Activated naive CD4-positive, alpha-beta T cell treated with anti-CD3 and anti-CD28 coated beads, Interleukin-2, amount 10 ng/mL, durations not matched to agents 7 days and 5 days (primary cell): ENCODE results near the gene FEV.

Experiments used
- CTCF ChIA-PET: fragments of 350-600 bp; sonication (Branson Sonifier 250); formaldehyde crosslinking; loops from one replicate; lab custom pipeline; 2021; ENCODE audit warnings: antibody characterized with exemption; lab: Charles Lee
- DNase-seq: peaks from one replicate; pipeline ENCODE4 v3.0.0-alpha.2; 2020
- H3K27ac Mint-ChIP-seq: one replicate; pipeline ENCODE4 v1.8.0; 2021; ENCODE audit warnings: mild to moderate bottlenecking, moderate library complexity, mixed read lengths
- H3K27me3 Mint-ChIP-seq: one replicate; pipeline ENCODE4 v1.8.0; 2021; ENCODE audit warnings: mild to moderate bottlenecking, mixed read lengths
- H3K36me3 Mint-ChIP-seq: one replicate; pipeline ENCODE4 v1.8.0; 2021; ENCODE audit warnings: mixed read lengths
- H3K4me1 Mint-ChIP-seq: one replicate; pipeline ENCODE4 v1.8.0; 2021; ENCODE audit warnings: mixed read lengths
- H3K4me3 Mint-ChIP-seq: one replicate; pipeline ENCODE4 v1.8.0; 2021; ENCODE audit warnings: mild to moderate bottlenecking, moderate library complexity, mixed read lengths
- H3K9me3 Mint-ChIP-seq: one replicate; pipeline ENCODE4 v1.8.0; 2021; ENCODE audit warnings: mixed read lengths

The FEV gene

DNA sequence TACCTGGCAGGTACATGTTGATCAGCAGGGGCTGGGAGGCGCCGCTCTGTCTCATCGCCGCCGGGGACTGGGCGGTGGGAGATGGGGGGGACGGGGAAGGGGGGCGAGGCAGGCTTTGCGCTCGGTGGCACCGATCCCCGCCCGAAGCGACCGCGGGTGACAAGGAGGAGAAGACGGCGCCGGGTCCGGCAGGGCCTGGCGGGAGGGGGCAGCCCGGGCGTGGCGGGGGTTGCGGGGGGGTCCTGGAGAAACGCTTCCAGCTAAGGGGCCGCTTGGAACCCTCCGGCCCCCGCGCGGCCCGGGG, at the start of gene FEV:
TSS of gene FEV (minus strand) at position 164 of the 304 bp plus-strand sequence. CDS start at position 55, 109 bp downstream.
- Mint-ChIP-seq H3K27ac (peak within 1 kb of the TSS; percentile 52), H3K9me3 (no peaks in the 10 kb centered on the region), H3K27me3 (peaks cover 98% of the 10 kb centered on the region), H3K4me1 (peaks cover 25% of the 10 kb centered on the region), H3K4me3 (no peak within 1 kb of the TSS), H3K36me3 (peaks cover 4% of the 10 kb centered on the region)
- CTCF ChIA-PET: no interaction called here
- DNase-seq: no peak

DNA sequence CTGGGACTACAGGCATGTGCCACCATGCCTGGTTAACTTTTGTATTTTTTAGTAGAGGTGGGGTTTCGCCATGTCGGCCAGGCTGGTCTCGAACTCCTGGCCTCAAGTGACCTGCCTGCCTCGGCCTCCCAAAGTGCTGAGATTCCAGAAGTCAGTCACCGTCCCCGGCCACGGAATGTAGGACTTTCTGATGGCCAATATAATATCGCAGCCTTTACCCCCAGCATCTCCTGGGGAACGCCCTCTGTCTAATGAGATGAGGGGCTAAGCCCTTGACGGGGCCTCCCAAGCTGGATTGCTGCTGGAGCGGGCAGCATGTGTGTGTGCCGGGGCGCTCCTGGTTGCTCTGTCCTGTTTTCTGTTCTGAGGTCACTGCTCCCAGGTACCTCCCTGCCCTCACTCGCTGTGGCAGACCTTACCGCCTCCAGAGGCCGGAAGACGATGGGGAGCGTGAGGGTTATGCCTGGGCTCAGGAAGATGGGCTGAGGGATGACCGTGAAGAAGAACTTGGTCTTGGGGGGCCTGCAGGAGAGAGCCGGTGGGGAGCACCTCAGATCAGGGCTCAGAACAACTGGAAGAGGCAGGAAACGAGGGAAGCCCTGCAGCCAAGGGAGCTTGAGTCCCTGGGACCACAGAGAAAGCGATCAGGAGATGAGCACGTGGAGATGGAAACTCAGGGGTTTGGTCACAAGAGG, 47.2 kb upstream of the FEV start:
- no peak for DNase-seq
- Mint-ChIP-seq H3K9me3 (no peaks in the 10 kb centered on the region), H3K27me3 (peaks cover 57% of the 10 kb centered on the region), H3K4me3 (no peak overlapping the region), H3K4me1 (no peaks in the 10 kb centered on the region), H3K36me3 (no peaks in the 10 kb centered on the region), H3K27ac (no peak overlapping the region)
- CTCF ChIA-PET: interaction anchor here (1.3 to 4.4 kb wide), 2 partner anchors 31 to 87 kb away, joined by 3 to 59 read pairs; no protein-coding TSS in a partner anchor

DNA sequence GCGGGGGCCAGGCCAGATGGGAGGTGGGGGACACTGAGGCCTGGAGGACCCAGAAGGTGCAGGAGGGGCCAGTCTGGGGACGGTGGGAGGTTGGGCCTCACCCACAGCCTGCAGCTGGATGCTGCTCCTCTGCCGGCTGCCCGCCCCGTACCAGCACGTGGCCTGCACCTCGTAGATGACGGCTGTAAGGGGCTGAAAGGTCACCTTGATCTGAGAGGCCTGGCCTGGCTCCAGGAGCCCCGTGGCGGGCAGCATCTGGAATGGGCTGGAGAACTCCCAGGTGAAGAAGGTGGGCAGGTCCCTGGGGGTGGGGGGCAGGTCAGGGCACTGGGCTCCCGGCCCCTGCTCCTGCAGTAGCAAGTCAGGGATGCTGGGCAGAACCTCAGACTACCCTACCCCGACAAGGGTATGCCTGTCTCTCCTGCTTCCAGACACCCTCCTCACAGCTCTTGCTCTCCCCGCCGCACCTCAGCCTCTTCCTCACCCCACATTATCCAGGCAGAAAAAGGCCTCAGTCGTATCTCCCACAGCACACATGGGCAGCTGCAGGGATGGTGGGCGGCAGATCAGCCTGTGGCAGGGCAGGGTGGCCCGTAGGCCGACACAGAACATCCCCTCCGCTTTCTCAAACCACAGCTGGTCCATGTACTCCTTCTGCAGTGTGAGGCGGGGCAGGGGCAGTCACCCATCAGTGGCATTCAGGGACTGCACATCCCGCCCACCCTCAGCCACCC, 46.2 kb upstream of the FEV start:
- Mint-ChIP-seq H3K9me3 (no peaks in the 10 kb centered on the region), H3K36me3 (no peaks in the 10 kb centered on the region), H3K4me3 (no peak overlapping the region), H3K27me3 (peaks cover 54% of the 10 kb centered on the region), H3K4me1 (no peaks in the 10 kb centered on the region), H3K27ac (no peak overlapping the region)
- DNase-seq: no peak
- CTCF ChIA-PET: interaction anchor here (1.3 to 5.1 kb wide), 4 partner anchors 32 to 122 kb away, joined by 3 to 59 read pairs (median 32); no protein-coding TSS in a partner anchor

DNA sequence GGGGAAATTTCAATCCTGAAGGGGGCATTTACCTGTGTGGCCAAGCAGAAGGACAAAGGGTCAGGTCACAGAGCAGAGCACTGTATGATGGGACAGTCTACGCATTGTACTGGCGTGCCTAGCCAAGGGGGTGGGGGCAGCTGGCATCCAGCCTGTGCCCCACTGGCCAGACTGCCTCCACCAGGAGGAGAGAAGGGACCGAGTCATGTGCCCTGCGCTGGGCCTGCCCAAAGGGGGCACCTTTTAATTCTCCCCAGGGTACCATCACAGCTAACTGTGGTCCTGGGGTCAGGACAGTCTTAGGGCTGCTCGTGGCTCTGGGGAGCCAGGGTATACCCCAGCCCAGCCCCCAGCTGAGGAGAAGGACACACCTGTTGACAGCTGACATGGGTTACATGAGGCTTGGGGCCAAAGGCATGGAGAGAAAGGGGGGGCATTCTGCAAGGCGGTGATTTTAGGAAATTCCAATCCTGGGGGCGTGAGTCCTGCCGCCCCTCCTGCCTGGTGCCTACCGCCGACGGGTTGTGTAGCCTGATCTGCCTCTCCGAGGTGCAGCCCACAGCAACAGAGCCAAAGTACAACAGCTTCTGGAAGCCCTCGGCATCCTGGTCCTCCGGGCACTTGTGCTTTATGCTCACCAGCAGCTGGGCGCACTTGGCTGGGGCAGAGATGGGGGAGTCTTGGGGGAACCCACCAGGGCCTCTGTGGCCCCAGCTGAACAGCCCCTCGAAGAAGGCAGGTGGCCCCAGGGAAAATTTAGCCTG, 45.4 kb upstream of the FEV start:
- DNase-seq: no peak
- no peak overlapping the region for H3K27ac Mint-ChIP-seq
- no peaks in the 10 kb centered on the region for H3K36me3 Mint-ChIP-seq
- H3K27me3 Mint-ChIP-seq: peaks cover 45% of the 10 kb centered on the region
- no peaks in the 10 kb centered on the region for H3K4me1 Mint-ChIP-seq
- CTCF ChIA-PET: interaction anchor here (0.6 to 5.1 kb wide), 40 partner anchors 10 to 322 kb away, joined by 3 to 59 read pairs (median 4); partner anchors contain the start of genes CFAP65 and ZFAND2B
- H3K4me3 Mint-ChIP-seq: no peak overlapping the region
- no peaks in the 10 kb centered on the region for H3K9me3 Mint-ChIP-seq

DNA sequence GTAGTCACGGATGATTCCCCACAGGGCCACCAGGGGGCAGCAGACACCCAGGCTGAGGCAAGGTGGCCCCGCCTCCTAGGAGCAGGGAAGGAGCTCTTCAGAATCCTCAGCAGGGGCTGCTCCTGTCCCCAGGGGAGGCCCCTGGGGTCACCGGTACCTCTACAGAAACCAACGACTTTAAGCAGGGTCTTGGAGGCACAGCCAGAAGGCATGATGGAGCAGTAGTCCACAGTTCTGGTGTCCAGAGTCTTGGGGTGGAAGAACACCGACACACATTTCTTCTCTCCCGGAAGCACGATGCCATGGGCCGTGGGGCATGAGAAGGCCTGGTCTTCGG, 44.8 kb upstream of the FEV start:
- DNase-seq: peak; percentile 83
- Mint-ChIP-seq H3K9me3 (no peaks in the 10 kb centered on the region), H3K4me1 (no peaks in the 10 kb centered on the region), H3K4me3 (no peak overlapping the region), H3K27ac (no peak overlapping the region), H3K36me3 (no peaks in the 10 kb centered on the region), H3K27me3 (peaks cover 40% of the 10 kb centered on the region)
- CTCF ChIA-PET: interaction anchor here (0.5 to 5.1 kb wide), 42 partner anchors 9 to 322 kb away, joined by 3 to 59 read pairs (median 4); partner anchors contain the start of genes CFAP65 and ZFAND2B

DNA sequence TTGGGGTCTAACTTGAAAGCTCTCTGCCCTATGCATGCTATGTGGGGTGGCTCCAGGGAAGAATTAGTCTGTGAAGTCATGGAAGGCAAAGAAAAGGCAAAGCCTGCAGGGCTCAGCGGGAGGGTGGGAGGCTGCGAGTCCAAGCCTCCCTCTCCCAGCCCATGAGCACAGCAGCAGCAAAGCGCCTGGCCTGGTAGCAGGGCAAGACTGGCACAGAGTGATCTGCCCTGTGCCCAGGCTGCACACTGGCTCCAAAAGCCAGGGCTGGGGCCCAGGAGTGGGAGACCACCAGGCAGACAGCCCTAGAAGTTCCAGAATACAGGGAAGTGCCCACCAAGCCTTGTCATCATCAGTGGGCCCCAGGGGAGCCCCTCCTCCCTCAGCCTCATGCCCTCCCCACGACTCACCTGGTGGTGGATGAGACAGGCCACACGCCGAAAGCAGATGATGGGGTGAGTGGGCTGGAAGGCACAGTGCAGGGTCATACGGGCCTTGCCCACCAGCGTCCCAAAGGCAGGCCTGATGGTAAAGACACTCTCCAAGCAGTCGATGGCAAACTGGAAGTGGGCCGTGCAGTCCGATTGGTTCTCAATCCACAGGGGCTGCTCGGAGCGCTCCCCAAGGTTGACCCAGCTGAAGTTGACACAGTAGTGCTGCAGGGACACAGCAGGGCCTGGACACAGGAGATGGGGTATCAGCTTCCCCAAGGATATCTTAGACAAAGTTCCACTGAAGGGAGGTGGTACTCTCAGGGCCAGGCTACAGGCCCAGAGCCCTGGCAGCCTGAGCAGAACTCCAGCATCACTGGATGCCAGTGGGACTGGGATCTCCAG, 44.2 kb upstream of the FEV start:
- no peak for DNase-seq
- Mint-ChIP-seq H3K27me3 (peaks cover 38% of the 10 kb centered on the region), H3K27ac (no peak overlapping the region), H3K36me3 (no peaks in the 10 kb centered on the region), H3K4me3 (no peak overlapping the region), H3K9me3 (no peaks in the 10 kb centered on the region), H3K4me1 (no peaks in the 10 kb centered on the region)
- CTCF ChIA-PET: interaction anchor here (0.5 to 5.1 kb wide), 42 partner anchors 9 to 323 kb away, joined by 3 to 59 read pairs (median 4); partner anchors contain the start of genes CFAP65 and ZFAND2B

DNA sequence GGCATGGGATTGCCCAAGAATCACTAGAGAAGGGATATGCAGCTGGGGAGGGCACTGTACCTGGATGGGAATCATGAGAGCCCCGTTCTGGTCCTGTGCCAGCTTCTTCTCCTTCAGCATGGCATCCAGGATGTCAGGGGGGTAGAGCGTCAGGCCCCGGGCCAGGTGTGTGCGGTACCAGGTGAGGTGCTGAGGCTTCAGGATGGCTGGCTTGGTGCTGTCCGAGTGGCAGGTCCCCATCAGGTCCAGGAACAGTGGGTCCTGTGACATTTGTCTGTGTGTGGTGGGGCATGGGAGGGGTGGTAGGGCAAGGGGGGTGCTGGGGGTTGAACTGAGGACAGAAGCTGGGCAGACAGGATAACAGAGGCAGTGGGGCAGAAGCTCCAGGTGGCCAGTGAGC, 43.2 kb upstream of the FEV start:
- Mint-ChIP-seq H3K4me1 (no peaks in the 10 kb centered on the region), H3K27me3 (peaks cover 43% of the 10 kb centered on the region), H3K27ac (no peak overlapping the region), H3K36me3 (no peaks in the 10 kb centered on the region), H3K4me3 (no peak overlapping the region), H3K9me3 (no peaks in the 10 kb centered on the region)
- CTCF ChIA-PET: interaction anchor here (1.0 to 5.1 kb wide), 9 partner anchors 8 to 130 kb away, joined by 3 to 59 read pairs (median 4); no protein-coding TSS in a partner anchor
- no peak for DNase-seq

DNA sequence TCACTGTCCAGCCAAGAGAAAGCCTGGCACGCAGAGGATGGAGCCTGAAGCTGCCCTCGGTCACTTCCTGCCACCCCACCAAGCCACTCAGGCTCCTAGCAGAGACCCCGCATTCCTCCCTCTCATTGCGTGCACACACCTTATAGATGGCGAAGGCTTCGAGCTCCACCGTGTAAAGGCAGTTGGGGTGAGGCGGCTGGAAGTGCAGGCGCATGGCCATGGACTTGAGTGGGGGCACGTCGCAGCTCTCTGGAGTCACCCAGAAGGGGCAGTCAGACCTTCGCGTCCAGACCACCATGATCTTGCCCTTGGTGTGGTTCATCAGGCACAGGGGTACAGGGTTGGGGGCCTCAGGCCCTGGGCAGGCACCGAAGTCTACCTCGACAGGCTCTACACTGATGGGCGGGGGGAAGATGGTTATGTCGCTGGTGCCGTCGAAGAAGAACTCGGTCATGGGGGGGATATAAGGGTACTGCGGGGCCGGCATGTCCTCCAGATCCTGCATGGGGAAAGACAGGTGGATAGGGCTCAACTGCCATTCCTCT, 42.6 kb upstream of the FEV start:
- no peak for DNase-seq
- CTCF ChIA-PET: interaction anchor here (0.8 to 5.1 kb wide), 10 partner anchors 18 to 131 kb away, joined by 3 to 59 read pairs (median 4); no protein-coding TSS in a partner anchor
- H3K9me3 Mint-ChIP-seq: no peaks in the 10 kb centered on the region
- H3K27ac Mint-ChIP-seq: no peak overlapping the region
- no peaks in the 10 kb centered on the region for H3K4me1 Mint-ChIP-seq
- H3K36me3 Mint-ChIP-seq: no peaks in the 10 kb centered on the region
- H3K27me3 Mint-ChIP-seq: peaks cover 41% of the 10 kb centered on the region
- H3K4me3 Mint-ChIP-seq: no peak overlapping the region

DNA sequence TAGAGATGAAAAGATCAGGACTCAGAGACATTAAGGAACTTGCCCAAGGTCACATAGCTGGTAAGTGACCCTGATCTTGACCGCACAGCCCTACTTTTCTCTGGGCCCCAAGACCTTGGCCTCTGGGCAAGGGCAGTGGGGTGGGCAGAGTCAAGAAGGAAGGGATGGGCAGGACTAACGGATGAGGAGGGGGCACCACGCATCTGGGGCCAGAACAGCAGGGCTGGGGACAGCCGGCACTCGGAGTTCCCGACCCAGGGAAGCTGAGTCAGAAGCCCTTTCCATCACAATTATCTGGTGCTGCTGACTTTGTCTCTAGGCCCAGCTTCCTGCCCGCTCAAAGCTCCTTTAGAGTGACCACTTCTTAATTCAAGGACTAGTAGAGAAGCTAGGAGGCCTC, 42.0 kb upstream of the FEV start:
- H3K27ac Mint-ChIP-seq: no peak overlapping the region
- CTCF ChIA-PET: interaction anchor here (0.7 to 5.1 kb wide), 12 partner anchors 13 to 133 kb away, joined by 3 to 59 read pairs (median 3); partner anchors contain the start of gene NHEJ1
- H3K36me3 Mint-ChIP-seq: no peaks in the 10 kb centered on the region
- no peaks in the 10 kb centered on the region for H3K9me3 Mint-ChIP-seq
- DNase-seq: no peak
- H3K27me3 Mint-ChIP-seq: peaks cover 36% of the 10 kb centered on the region
- H3K4me1 Mint-ChIP-seq: no peaks in the 10 kb centered on the region
- H3K4me3 Mint-ChIP-seq: no peak overlapping the region

DNA sequence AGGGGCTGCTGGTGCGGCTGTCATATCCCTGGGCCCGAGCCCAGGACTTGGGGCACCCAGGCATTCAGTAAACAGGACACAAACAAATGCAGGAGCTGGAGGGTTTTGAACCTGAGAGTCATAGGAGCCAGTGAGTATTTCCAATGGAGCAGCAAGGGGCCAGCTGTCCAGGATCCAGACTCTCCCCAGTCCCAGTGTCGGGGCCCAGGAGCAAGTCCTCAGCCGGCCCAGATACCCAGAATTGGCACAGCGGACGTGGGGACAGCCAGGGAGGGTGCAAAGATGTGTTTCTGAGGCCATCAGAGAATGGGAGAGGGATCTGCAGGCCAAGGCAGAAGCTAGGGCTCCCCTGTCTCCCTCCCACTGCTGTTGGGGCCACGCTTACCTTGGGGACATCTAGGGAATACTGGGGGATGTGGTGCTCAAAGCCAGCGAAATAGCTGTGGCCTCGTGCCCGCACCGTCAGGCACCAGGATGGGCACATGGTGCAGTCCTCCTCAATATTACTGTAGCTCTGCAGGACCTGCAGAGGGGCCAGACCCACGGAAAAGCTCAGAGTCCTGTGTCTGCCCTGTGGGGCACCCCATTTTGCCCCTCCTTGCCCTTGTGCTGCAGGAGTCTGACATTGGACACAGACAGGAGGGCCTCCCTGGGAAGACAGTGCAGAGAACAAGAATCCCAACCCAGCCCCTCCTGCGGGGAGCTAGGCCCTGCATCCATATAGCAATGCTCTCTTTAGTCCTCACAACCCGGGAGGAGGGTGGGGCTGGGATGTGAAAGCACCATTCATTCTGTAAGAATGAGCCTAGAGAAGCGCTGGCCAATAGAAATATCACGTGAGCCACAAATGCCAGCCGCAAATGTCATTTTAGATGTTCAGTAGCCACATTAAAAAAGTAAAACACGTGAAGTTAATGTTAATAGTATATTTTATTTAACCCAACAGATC, 40.9 kb upstream of the FEV start:
- no peaks in the 10 kb centered on the region for H3K9me3 Mint-ChIP-seq
- no peak overlapping the region for H3K27ac Mint-ChIP-seq
- no peaks in the 10 kb centered on the region for H3K36me3 Mint-ChIP-seq
- peaks cover 29% of the 10 kb centered on the region for H3K27me3 Mint-ChIP-seq
- H3K4me1 Mint-ChIP-seq: no peaks in the 10 kb centered on the region
- CTCF ChIA-PET: interaction anchor here (0.8 to 5.1 kb wide), 4 partner anchors 21 to 127 kb away, joined by 3 to 59 read pairs (median 11); no protein-coding TSS in a partner anchor
- no peak for DNase-seq
- no peak overlapping the region for H3K4me3 Mint-ChIP-seq

DNA sequence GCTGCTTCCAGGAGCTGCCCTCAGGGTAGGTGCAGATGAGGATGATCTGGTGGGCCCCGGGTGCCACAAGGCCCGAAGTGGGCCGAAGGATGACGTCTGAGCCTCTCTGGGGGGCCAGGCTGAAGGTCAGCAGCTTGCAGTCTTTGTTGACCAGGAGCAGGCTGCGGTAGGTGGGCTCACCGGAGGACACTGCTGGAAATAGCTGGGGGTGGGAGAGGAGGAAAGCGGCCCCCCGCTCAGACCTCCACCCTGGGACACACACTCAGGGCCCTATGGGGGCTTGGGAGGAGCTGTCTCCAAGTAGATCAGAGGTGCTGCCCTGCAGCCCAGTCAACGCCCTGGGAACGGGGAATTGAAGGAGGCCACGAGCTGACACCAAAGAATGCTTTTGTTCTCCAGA, 39.1 kb upstream of the FEV start:
- no peaks in the 10 kb centered on the region for H3K4me1 Mint-ChIP-seq
- H3K27ac Mint-ChIP-seq: no peak overlapping the region
- H3K9me3 Mint-ChIP-seq: no peaks in the 10 kb centered on the region
- H3K27me3 Mint-ChIP-seq: peaks cover 18% of the 10 kb centered on the region
- DNase-seq: no peak
- H3K4me3 Mint-ChIP-seq: no peak overlapping the region
- CTCF ChIA-PET: no interaction called here
- H3K36me3 Mint-ChIP-seq: no peaks in the 10 kb centered on the region

DNA sequence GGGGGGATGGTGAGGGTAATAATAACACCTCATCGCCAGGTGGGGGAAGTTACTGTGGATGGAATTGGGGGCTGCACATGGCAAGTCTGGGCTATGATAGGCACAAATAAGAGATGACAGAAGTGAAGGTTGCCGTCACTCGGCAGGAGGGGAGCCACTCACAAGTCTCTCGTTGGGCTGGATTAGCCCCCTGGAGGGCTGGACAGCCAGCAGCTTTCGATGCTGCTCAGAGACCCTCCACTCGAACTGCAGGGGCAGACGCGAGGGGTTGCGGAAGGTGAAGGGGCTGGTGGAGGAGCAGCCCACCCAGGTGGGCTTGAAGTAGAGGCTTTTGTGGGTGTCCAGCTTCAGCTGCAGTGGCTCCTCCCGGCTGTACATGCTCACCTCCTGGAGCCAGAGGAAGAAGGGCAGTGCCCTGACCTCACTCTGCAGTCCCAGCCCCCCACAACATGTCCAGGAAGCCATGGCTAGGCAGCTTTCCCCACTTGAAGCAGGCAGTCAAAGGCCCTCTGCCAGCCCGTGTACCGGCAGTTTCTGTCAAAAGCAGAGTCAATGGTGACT, 38.1 kb upstream of the FEV start:
- Mint-ChIP-seq H3K36me3 (no peaks in the 10 kb centered on the region), H3K4me1 (no peaks in the 10 kb centered on the region), H3K9me3 (no peaks in the 10 kb centered on the region), H3K27me3 (peaks cover 26% of the 10 kb centered on the region), H3K4me3 (no peak overlapping the region), H3K27ac (no peak overlapping the region)
- CTCF ChIA-PET: interaction anchor here (0.9 kb wide), 1 partner anchor 17 kb away, joined by 3 read pairs; no protein-coding TSS in a partner anchor
- DNase-seq: no peak
